ELF-1 (cell line): ENCODE results near the gene PRR23E.

ENCODE experiments used
- DNase-seq: peaks from one replicate; pipeline ENCODE4 v3.0.0-alpha.2; 2016; ENCODE audit warnings: low read depth, low spot score

PRR23E gene

GRCh38 chr3:127209155-127209839, 16.4 kb downstream of the PRR23E start:
- peak; percentile 23 for DNase-seq

GRCh38 chr3:127209840-127210653, 17.1 kb downstream of the PRR23E start:
- peak; percentile 56 for DNase-seq

- no peak for DNase-seq
Observed at GRCh38 chr3:127210654-127210943, 17.7 kb downstream of the PRR23E start.

GRCh38 chr3:127211118-127212060, 18.5 kb downstream of the PRR23E start:
- no peak for DNase-seq

GRCh38 chr3:127212231-127212630, 19.3 kb downstream of the PRR23E start:
- no peak for DNase-seq

- no peak for DNase-seq
Observed at GRCh38 chr3:127212711-127213110, 19.8 kb downstream of the PRR23E start.

GRCh38 chr3:127213381-127213918, 20.5 kb downstream of the PRR23E start:
- no peak for DNase-seq

- DNase-seq, result no peak
Observed at GRCh38 chr3:127214975-127215374, 22.0 kb downstream of the PRR23E start.

GRCh38 chr3:127215714-127216414, 22.9 kb downstream of the PRR23E start:
- DNase-seq, result no peak

- no peak for DNase-seq
Observed at GRCh38 chr3:127216415-127217261, 23.7 kb downstream of the PRR23E start.

- no peak for DNase-seq
Observed at GRCh38 chr3:127217596-127218453, 24.9 kb downstream of the PRR23E start.

- DNase-seq, result no peak
Observed at GRCh38 chr3:127218454-127218922, 25.6 kb downstream of the PRR23E start.

GRCh38 chr3:127220497-127220896, 27.6 kb downstream of the PRR23E start:
- DNase-seq, result no peak

- DNase-seq, result no peak
Observed at GRCh38 chr3:127221037-127221436, 28.1 kb downstream of the PRR23E start.

- no peak for DNase-seq
Observed at GRCh38 chr3:127221446-127222035, 28.6 kb downstream of the PRR23E start.

GRCh38 chr3:127222163-127222562, 29.2 kb downstream of the PRR23E start:
- no peak for DNase-seq

GRCh38 chr3:127222664-127223063, 29.7 kb downstream of the PRR23E start:
- no peak for DNase-seq

- DNase-seq, result no peak
Observed at GRCh38 chr3:127224118-127224517, 31.2 kb downstream of the PRR23E start.

- DNase-seq, result no peak
Observed at GRCh38 chr3:127226457-127226856, 33.5 kb downstream of the PRR23E start.
